DMS79 treated with DMSO at 0.1 percent for 48 hours (cell line): Measurements from ENCODE around the gene LENG1.
"Not testable (repeated sequence)": the region's sequence is repeated elsewhere in the genome, so short reads cannot be mapped to it uniquely, and the experiment has no call there.

Experiments used
- DNase-seq: peaks from one replicate; lab custom pipeline; 2025; lab: John Stamatoyannopoulos, UW

Gene LENG1

DNA sequence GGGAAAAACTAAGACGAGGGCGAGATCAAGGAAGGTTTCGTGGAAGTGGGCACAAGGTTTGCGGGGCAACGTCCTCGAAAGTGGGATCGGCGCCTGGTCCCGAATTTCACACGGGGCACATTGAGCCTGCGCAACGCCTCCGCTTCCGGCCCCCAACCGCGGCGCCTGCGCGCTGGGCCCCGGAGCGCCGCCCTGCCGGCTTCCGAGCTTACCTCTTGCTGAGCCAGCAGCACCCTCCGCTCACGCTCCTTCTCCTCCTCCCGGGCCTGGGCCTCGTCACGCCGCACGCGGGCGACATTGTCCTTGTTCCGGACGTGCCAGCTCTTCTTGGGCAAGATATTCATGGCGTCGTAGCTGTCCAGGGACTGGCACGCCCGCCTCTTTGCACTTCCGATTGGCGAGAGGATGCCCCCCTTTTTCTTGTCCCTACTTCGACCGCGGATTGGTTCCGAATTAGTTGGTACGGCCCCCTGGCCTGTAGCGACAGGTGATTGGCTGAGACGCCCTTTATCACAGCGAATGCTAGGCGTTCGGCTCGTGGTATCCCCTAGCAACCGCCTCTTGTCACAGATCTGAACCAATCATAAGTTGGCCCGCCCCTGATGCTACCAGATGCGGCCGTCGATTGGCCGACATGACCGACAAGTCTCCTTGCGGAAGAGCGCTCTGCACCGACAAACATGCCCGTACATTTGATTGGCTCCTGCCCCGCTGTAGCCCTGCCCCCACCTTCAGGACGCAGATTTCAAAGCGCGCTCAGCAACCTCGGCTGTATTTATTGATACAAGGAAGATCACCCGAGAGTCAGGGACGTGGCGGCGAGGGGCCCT lies at the start of gene LENG1:
Gene LENG1 (minus strand): TSS at position 370 of the 830 bp plus-strand sequence. CDS start 26 bp downstream, at position 344.
- peak; percentile 99 for DNase-seq

DNA sequence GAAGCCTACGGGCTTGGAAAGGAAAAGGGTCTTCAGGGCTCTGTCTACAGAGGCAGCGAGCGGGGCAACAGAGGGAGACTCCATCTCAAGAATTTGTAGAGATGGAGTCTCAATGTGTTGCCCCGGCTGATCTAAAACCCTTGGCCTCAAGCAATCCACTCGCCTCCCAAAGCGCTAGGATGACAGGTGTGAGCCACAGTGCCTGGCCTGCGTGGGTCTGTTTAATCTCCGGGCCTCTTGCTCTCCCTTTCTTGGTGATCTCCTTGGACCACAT lies 49.2 kb upstream of the LENG1 start:
- DNase-seq: no peak

DNA sequence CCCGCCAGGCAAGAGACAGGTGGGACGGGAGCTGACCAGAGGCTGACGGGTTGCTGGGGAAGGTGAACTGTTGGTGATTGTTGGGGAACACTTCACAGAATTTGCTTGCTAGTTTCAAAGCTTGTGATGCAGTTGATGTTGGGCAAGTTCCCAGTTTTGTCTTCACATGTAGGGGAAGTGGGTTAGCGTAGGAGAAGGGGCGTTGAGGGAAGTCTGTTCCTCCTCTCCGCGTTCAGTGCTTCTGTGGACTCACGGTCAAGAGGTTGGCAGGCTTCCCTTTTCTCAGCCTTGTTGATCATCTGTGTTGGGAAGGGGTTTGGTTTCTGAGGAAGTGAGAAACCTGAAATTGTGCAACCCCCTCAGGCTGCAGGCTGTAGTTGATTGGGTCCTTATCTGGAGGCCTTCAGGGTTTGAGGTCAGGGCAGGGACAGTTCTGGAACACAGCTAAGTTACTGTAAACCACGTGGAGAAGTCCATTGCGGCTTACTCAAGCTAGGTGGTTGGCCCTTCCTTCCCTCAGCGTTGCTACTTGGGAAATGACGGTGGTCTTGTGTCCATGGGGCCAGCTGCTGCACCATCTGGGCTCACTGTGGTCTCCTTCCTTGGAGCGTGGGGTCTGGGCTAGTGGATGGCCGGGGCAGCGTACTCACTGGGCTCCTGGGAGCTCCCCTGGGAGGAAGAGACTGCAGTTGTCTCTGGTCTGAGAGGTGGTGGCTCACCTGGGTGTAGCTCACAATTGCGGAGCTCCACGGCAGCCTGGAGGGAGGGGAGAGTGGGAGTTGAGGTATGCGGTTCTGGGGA lies 48.7 kb upstream of the LENG1 start:
- DNase-seq: no peak

DNA sequence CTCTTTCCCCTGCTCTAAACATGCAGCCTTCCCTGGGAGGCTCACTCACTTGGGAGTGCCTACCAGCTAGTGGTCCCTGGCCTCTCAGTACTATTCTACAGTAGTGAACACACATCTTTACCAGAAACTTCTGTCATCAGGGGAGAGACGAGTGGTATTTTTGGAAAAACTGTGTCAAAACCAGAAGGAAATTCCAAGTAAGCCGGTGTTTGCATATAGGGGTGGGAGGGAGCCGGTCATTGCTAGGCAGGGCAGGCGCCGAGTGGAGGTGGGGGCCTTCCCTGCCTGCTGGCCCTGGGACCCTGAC lies 48.1 kb upstream of the LENG1 start:
- DNase-seq: no peak

DNA sequence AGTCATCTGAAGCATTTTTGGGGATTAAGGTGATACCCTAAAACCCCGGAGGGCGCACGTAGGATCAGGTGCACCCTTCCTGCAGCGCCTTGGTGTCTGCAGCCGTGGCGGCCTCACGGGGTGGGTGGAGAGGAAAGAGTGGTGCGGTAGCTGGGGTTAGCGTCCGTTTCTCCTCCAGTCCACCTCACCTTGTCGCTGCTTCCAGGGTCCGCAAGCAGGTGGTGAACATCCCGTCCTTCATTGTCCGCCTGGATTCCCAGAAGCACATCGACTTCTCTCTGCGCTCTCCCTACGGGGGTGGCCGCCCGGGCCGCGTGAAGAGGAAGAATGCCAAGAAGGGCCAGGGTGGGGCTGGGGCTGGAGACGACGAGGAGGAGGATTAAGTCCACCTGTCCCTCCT lies 47.7 kb upstream of the LENG1 start:
- not testable (repeated sequence) for DNase-seq

DNA sequence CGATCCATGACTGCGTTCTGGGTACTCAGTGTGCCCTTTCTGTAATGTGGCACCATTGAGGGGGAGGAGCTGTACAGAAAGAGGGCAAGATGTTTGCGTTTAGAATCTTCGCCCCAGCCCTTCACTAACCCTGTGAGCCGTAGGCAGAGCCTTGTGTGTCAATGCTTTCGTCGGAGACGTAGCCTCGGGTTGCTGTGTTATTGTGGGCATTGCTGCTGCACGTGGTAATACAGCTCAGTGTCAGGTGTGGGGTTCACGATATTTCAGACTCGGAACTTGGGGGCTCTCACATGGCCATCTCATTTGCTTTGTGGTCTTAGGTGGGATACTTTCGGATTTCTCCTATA lies 47.3 kb upstream of the LENG1 start:
- no peak for DNase-seq

DNA sequence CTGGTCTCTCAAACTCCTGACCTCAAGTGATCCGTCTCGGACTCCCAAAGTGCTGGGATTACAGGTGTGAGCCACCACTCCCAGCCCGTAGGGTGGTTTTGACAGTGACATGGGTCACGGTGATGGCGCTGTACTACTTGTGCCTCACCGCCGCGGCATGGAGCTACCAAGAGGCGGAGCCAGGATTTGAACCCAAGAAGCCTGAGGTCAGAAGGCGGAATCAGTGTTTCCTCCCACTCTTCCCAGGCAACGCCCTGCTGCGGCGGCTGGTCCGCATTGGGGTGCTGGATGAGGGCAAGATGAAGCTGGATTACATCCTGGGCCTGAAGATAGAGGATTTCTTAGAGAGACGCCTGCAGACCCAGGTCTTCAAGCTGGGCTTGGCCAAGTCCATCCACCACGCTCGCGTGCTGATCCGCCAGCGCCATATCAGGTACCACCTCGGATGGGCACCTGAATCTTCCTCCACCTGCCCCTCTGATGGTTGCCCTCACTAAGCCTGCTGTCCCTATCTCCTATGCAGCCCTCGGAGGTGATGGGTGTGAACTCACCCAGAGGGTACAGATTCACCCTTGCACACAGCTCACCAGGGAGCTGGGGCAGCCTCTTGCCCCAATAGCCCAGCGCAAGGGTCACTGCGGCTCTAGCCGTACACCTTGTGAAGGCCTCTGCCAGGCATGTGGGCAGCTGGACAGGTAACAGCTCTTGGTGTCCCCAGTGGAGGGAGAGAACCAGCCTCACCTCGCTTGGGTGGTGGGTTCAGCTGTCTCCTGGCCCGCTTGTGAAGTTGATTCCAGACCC lies 46.7 kb upstream of the LENG1 start:
- no peak for DNase-seq

DNA sequence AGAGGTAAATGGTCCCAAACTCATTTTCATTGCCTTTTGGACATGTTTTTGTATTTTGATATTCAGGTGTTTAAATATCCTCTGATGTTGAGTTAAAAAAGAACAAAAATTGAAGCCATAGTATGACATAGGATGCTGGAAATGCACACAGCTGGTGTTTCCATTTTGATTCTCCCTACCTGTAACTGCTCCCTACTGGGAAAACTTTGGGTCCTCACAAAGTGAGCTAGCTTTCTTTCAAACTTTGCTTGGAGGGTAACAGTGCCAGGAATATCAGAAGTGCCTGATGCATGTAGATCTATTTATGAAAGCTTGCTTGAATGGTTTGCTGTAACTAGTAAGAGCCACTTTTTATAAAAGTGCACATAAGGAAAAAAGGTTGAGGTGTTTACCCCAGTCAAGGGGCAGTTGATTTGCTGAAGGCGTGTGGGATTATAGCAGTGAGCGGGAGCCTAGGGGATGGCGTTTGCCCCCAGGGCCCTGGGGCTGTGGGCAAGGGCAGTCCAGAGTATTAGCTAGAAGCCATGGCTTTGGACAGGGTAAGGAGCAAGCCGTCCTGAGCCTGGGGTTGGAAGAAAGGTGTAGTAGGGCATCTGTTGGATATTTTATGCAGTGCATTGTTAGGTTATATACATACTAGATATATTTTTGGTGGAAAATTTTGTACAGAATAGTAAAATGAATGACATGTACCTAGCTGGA lies 45.4 kb upstream of the LENG1 start:
- no peak for DNase-seq

DNA sequence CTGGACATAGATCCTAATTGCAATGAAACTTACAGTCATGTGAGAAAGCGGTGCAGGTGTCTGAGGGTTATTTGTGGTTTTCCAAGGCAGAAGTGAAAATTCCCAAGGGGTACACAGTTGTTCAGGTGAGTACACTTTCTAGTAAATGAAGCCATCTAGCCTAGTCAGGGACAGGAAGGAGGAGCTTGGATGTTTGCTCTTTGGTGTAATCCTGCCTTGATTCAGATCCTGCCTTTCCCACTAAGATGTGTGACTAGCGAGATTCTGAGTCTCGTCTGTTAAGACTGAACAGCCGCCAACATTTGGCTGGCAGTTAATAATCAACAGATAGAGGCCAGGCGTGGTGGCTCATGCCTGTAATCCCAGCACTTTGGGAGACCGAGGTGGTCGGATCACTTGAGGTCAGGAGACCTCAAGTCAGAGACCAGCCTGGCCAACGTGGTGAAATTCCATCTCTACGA lies 43.7 kb upstream of the LENG1 start:
- no peak for DNase-seq

DNA sequence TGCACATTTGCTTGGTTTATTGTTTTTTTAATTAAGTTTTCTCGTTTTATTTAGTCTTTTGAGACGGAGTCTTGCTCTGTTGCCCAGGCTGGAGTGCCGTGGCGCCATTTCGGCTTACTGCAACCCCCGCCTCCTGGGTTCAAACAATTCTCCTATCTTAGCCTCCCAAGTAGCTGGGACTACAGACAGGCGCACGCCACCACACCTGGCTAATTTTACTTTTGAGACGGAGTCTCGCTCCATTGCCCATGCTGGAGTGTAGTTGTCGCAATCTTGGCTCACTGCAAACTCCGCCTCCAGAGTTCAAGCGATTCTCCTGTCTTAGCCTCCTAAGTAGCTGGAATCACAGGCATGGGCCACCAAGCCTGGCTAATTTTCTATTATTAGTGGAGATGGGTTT lies 42.5 kb upstream of the LENG1 start:
- DNase-seq: no peak

DNA sequence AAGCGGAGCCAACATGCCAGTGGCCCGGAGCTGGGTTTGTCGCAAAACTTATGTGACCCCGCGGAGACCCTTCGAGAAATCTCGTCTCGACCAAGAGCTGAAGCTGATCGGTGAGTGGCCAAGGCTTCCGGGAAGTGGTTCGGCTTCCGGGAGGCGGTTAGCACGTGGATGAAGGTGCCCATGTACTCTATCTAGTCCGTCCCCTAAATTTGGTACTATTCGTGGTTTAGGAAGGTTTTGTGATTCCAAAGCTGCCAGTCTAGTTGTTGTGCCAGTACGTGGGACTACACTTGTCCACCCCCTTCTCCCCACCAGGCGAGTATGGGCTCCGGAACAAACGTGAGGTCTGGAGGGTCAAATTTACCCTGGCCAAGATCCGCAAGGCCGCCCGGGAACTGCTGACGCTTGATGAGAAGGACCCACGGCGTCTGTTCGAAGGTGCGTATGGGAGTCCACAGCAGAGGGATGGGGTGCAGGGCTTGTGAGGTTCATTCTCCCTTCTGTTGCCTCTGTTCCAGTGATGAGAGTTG lies 41.7 kb upstream of the LENG1 start:
- DNase-seq: no peak

DNA sequence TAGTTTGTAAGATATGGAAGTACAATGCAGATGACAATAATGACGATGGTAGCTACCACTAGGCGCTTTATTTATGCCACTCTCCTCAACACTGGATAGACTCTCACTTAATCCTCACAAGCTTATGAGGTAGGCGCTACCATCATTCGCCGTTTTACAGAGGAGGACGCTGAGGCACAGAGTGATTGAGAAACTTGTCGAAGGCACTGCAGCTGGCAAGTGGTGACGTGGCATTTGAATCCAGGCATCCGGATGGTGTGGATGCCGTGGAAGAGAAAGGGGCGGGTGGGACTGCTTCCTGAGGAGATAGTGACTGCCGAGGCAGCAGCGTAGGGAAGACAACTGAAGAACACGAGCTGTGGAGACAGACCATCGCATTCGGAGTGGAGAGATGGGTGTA lies 39.9 kb upstream of the LENG1 start:
- no peak for DNase-seq

DNA sequence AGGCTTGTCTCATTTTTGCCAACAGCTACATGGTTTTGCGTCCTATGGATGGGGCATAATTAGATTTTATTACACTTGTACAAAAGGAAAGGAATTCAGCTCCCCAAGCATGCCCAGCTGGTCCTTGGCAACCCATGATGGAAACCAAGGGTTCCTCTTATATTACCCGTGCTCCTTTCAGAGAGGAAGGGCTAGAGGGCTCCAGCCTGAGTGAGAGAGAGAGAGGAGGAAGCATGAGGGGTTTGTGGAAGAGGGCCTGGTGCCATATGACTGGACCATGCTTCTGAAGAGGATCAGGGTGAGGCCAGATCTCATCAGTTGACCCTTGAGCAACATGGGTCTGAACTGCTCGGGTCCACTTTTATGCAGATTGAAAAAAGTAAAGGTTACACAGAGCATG lies 37.6 kb upstream of the LENG1 start:
- DNase-seq: no peak

DNA sequence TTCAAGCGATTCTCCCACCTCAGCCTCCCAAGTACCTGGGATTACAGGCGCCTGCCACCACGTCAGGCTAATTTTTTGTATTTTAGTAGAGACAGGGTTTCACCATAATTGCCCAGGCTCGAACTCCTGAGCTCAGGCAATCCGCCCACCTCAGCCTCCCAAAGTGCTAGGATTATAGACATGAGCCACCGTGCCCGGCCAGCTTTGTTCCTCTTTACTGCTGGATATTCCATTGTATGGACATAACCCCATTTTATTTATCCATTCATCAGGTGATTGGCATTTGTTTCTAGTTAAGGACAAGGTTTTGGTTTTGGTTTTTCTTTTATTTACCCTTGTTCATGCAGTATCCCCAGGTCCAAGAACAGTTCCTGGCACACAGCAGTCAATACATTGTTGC lies 37.0 kb upstream of the LENG1 start:
- no peak for DNase-seq

DNA sequence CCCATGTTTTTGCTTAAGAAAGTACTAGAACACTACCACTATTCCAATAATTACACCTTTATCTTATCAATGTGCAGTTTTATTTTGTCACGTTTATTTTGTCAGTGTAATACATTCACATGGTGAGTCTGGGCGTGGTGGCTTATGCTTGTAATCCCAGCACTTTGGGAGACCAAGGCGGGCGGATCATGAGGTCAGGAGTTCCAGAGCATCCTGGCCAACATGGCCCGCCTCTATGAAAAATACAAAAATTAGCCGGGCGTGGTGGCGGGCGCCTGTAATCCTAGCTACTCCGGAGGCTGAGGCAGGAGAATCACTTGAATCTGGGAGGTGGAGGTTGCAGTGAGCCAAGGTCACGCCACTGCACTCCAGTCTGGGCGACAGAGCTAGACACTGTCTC lies 34.9 kb upstream of the LENG1 start:
- not testable (repeated sequence) for DNase-seq

DNA sequence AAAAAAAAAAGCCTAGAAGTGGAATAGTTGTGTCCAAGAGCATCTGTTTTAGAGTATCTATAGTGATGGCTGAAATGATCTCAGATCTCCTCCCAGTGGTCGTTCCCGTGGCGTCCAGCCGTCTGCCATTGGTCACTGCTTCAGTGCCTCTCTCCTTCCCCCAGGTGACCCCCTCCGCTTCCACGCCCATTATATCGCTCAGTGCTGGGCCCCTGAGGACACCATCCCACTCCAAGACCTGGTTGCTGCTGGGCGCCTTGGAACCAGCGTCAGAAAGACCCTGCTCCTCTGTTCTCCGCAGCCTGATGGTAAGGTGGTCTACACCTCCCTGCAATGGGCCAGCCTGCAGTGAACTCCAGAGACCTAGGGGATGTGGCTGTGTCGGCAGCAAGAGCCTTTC lies 33.5 kb upstream of the LENG1 start:
- DNase-seq: no peak

DNA sequence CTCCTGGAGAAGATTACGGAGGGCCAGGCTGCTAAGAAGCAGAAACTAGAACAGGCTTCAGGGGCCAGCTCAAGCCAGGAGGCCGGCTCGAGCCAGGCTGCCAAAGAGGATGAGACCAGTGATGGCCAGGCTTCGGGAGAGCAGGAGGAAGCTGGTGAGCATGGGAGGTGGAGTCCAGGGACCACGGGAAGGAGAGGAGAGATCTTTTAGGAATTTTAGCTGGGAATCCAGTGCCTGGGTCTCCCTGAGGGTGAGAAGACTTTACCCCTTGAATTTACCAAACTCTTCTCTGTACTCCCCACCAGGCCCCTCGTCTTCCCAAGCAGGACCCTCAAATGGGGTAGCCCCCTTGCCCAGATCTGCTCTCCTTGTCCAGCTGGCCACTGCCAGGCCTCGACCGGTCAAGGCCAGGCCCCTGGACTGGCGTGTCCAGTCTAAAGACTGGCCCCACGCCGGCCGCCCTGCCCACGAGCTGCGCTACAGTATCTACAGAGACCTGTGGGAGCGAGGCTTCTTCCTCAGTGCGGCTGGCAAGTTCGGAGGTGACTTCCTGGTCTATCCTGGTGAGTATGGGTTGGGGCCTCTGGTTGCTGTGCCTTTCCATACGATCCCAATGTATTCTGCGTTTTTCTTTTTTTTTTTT lies 32.4 kb upstream of the LENG1 start:
- DNase-seq: no peak

DNA sequence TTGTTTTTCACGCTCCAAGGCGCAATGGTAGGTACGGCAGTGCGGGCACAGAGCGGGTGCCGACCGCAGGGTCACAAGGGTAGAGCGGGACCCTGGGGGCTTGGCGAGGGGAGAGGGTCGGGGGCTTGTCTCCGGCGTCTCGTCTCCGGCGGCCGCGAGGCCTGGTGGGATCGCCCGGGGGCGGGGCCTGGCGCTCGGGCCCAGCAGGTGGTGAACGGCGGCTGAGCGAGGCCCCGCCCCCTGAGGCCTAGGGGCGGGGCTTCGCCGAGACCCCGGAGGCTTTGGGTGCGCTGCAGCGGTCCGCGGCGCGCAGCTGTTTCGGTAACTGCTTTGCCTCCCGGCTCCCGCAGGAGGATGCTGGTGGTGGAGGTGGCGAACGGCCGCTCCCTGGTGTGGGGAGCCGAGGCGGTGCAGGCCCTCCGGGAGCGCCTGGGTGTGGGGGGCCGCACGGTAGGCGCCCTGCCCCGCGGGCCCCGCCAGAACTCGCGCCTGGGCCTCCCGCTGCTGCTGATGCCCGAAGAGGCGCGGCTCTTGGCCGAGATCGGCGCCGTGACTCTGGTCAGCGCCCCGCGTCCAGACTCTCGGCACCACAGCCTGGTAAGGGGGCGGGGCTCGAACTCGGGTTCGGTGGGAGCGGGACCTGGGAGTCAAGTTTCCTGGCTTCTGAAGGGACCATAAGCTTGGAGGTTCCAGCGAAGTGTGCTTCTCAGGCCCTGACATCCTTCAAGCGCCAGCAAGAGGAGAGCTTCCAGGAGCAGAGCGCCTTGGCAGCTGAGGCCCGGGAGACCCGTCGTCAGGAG lies 31.7 kb upstream of the LENG1 start, which contains the start of gene TSEN34:
Gene TSEN34 (plus strand): TSS at position 298 of the 800 bp plus-strand sequence. CDS start 57 bp downstream, at position 355.
- DNase-seq: peak; percentile 70

DNA sequence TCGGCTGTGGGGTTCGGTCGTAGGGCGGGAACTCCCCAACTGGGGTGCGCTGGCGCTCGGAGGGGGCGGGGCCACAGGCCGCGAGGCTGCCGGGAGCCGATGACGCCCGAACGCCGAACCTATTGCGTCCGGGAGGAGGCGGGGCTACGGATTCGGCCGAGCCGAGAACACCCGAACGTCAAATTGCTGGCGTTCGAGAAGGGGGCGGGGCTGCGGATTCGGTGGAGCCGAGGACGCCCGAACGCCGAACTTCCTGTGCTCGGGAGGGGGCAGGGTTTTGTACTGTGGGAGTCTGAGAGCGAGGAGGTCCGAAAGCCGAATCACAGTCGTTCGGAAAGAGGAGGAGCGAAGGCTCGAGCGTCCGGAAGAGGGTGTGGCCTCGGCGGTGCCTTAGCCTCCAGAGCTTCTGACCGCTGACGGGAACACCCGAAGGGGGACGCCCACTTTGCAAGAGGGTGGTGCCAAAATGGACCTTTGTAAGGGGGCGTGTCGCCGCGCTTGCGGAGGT lies 31.0 kb upstream of the LENG1 start:
- DNase-seq: peak; percentile 98
